Mucosa of descending colon (tissue), 3 donors: Measurements from ENCODE around the gene DNAJC17. TPM values are rescaled to one million over a fixed set of nuclear protein-coding genes. Genes with fewer than 3 reads are reported as not detected.
A peak's percentile ranks its signal among the peaks of the same experiment; 100 is the strongest.

Experiments used
- ATAC-seq: fragments of 200-7000 bp; cut with Tn5 transposase; one replicate; pipeline ENCODE4 v1.9.1; 2020; ENCODE audit warnings: mild to moderate bottlenecking, moderate library complexity
- DNase-seq, 3 donors: peaks; one replicate each; pipeline ENCODE4 v3.0.0-alpha.2; 2020
- H3K36me3 ChIP-seq: fragments of 200-600 bp; one replicate; pipeline ENCODE4 v1.8.0; 2021; ENCODE audit warnings: low read depth, mild to moderate bottlenecking
- H3K4me1 ChIP-seq: fragments of 200-600 bp; one replicate; pipeline ENCODE4 v1.8.0; 2021; ENCODE audit warnings: low read depth, mild to moderate bottlenecking
- H3K4me3 ChIP-seq: fragments of 200-600 bp; one replicate; pipeline ENCODE4 v1.8.0; 2021; ENCODE audit warnings: mild to moderate bottlenecking
- H3K9me3 ChIP-seq: fragments of 200-600 bp; one replicate; pipeline ENCODE4 v1.8.0; 2021; ENCODE audit warnings: mild to moderate bottlenecking
- intact Hi-C, 2 donors: fragments of 100-400 bp; cut with DNase I in 1 of 2; cut with micrococcal nuclease in 1 of 2; formaldehyde crosslinking; loops; one replicate each; pipeline versions ENCODE4 v1.11.0 to v1.11.1; 2022; cut with DNase I, micrococcal nuclease
- total RNA-seq, 3 donors: library from RNA; stranded (reverse); fragmentation: NEBNext Ultra II Directional in 2 of 3; extraction: Animal tissue kit (Norgen Biotek cat#: 25700) in 2 of 3; gene quantifications; one replicate each; pipeline versions ENCODE4 v1.2.1 to v1.2.4, GENCODE V29; 2021 to 2023
- TF ChIP-seq, protein P1 (sequence below): fragments of 200-600 bp; IDR thresholded peaks from one replicate; pipeline ENCODE4 v1.8.0; 2022; ENCODE audit warnings: antibody characterized with exemption, mild to moderate bottlenecking
- donor health status: DM: no; HTN: no; CAD: no; lungs with moderate emphysema.
- donor health status: DM: no; HTN: no; CAD: no.
- donor health status: DM: no; HTN: yes; CAD: no.

Gene DNAJC17
- total RNA-seq, 3 donors from 2014 or later = 29.6 to 47.6 (median 36.5) TPM

DNA sequence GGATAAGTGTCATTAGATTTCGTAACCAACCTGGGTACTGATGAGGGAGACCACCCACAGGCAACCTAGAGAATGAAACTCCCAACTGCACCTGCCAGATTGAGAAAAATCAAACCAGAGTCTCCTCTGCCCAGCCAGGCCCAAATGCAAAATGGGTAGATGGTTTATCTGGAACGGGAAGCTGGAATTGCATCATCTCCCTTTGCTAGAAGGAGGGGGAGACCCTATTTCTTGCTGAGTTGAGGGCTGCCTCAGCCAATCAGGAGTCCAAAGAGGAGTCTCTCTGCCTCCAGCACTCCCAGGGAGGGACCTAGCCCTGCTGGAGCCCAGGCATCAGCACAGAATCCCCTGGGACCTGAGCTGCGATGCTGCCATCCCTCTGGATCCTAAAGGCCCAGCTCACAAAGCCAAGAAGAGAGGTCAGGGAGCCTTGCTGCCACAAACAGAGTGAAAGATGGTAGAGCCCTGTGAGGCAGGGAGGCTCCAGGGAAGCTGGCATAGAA is 60.3 kb downstream of the DNAJC17 start:
- H3K36me3 ChIP-seq = no peaks in the 10 kb centered on the region
- no peaks in the 10 kb centered on the region for H3K9me3 ChIP-seq
- no peak overlapping the region for H3K4me3 ChIP-seq
- TF ChIP-seq, protein P1, sequence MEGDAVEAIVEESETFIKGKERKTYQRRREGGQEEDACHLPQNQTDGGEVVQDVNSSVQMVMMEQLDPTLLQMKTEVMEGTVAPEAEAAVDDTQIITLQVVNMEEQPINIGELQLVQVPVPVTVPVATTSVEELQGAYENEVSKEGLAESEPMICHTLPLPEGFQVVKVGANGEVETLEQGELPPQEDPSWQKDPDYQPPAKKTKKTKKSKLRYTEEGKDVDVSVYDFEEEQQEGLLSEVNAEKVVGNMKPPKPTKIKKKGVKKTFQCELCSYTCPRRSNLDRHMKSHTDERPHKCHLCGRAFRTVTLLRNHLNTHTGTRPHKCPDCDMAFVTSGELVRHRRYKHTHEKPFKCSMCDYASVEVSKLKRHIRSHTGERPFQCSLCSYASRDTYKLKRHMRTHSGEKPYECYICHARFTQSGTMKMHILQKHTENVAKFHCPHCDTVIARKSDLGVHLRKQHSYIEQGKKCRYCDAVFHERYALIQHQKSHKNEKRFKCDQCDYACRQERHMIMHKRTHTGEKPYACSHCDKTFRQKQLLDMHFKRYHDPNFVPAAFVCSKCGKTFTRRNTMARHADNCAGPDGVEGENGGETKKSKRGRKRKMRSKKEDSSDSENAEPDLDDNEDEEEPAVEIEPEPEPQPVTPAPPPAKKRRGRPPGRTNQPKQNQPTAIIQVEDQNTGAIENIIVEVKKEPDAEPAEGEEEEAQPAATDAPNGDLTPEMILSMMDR = no peak
- ATAC-seq = no peak
- no peak for DNase-seq
- peaks cover 7% of the 10 kb centered on the region for H3K4me1 ChIP-seq
- intact Hi-C loops = no loop called here

DNA sequence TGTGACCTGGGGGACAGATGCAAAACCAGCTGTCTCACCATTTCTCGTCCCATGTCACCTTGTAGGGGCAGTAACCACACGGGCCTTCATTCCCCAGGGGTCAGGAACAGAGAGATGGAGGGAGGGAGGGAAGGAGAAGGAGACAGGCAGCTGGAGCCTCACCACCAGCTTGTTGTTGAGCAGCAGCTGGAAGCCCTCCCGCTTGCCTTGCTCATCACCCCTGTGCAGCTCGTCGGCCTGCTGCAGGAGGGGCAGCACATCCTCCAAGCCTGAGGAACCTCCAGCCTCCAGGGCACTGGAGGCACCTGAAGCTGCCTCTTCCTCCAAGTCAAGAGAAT is 62.5 kb downstream of the DNAJC17 start:
- Histone ChIP-seq H3K9me3 (no peaks in the 10 kb centered on the region), H3K36me3 (no peaks in the 10 kb centered on the region), H3K4me1 (peaks cover 7% of the 10 kb centered on the region), H3K4me3 (no peak overlapping the region)
- TF ChIP-seq, protein P1 = no peak
- intact Hi-C loops = no loop called here
- ATAC-seq (no peak), DNase-seq (no peak)

DNA sequence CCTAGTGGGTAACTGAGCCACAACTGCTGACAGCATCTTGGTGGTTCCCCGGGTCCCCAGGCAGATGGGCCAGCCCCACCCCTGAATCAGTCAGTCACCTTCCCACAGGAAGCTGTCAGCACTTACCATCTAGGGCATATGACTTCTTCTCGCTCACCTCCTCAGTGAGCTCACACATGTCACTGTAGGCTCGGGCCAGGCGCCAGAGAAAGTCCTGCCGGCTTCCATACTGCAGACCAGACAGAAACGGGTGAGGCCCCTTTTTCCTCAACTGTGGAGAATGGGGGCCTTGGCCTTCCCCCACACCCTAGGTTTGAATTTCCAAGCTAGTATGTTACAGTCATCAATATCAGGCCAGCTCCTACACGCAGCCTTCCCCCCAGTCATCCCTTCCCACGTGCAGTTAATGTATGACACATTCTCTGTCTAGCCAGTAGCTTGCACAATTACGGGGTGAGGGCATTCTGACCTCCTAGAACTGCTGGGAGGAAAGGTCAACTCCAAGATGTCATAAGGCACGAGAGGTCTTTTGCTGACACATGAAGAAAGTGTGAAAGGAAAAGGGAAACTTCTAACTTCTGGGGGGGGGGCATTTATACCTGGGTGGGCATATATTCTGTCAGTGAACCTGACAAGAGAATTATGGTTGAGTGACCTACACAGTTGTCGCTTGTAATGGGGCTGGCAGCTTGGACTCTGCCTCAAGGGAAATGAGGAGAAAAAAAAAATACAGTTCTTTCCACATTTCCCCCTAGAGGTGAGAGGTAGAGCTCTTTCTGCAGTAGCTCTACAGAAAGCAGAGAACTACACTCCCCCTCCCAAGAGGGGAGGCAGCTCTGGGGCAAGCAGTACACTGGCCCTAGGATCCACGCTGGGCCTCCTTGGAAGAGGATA is 63.1 kb downstream of the DNAJC17 start:
- intact Hi-C loops = no loop called here
- H3K4me3 ChIP-seq = no peak overlapping the region
- no peaks in the 10 kb centered on the region for H3K36me3 ChIP-seq
- H3K4me1 ChIP-seq = peaks cover 7% of the 10 kb centered on the region
- TF ChIP-seq, protein P1 = no peak
- no peaks in the 10 kb centered on the region for H3K9me3 ChIP-seq
- peak in 1 of 3 donors; percentile 43 for DNase-seq
- ATAC-seq = peak; percentile 66

DNA sequence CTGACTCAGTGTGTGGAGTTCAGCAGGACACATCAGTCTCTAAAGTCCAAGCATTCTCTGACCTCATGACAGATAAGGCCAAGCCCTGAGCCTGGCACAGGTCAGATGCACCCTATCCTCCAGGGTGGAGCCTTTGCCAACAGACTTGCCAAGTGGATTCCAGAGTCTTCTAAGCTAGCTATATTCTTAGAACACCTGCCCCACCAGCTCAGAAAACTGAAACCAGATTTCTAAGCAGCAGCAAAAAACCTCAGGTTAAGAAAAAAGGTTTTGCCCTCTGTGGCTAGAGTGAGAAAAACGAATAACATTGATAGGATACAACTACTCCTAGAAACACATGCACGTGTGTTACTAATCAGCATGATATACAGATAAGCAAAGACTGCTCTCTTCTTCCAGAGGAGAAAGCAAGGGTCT is 63.8 kb downstream of the DNAJC17 start:
- Histone ChIP-seq H3K36me3 (no peaks in the 10 kb centered on the region), H3K4me3 (no peak overlapping the region), H3K4me1 (peaks cover 7% of the 10 kb centered on the region), H3K9me3 (no peaks in the 10 kb centered on the region)
- TF ChIP-seq, protein P1 = no peak
- ATAC-seq = no peak
- DNase-seq = no peak
- intact Hi-C loops = no loop called here

DNA sequence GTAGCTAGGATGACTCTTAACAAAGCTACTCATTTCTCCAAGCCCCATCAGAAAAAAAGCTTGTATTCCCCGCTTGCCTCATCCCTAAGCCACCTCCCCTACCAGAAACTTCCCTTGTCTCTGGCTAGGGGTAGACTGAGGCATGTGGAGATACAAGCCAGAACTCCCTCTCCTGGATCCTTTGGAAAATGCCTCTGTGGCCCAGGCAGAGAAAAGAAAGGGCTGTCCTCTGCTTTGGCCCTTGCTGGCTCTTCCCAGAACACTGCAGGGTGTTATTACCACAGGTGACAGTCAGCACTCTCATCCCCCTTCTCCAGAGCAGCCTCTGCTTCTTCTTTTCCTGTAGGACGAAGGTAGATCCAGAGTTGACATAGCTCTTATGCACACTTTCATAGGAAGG is 67.4 kb downstream of the DNAJC17 start:
- H3K4me3 ChIP-seq = no peak overlapping the region
- no peaks in the 10 kb centered on the region for H3K9me3 ChIP-seq
- H3K4me1 ChIP-seq = no peaks in the 10 kb centered on the region
- DNase-seq (no peak), ATAC-seq (no peak)
- TF ChIP-seq, protein P1 = no peak
- no peaks in the 10 kb centered on the region for H3K36me3 ChIP-seq
- intact Hi-C loops = no loop called here
